Ishikawa (cell line): ENCODE measurements around the gene ADAMTS4.

Experiments used
- EP300 ChIP-seq: IDR thresholded peaks from 2 replicates; pipeline ENCODE4 v1.6.1; 2012; ENCODE audit warnings: borderline replicate concordance
- RAD21 ChIP-seq: IDR thresholded peaks from 2 replicates; pipeline ENCODE4 v1.6.1; 2012; ENCODE audit warnings: low read depth
- TAF1 ChIP-seq: IDR thresholded peaks from 2 replicates; pipeline ENCODE4 v1.6.1; 2012; ENCODE audit warnings: low read depth, mild to moderate bottlenecking
- YY1 ChIP-seq: IDR thresholded peaks from 2 replicates; pipeline ENCODE4 v1.6.1; 2012; ENCODE audit warnings: low read depth
- TF ChIP-seq, protein P1 (sequence below): IDR thresholded peaks from 2 replicates; pipeline ENCODE4 v1.6.1; 2012
- TF ChIP-seq, protein P2 (sequence below): IDR thresholded peaks from 2 replicates; pipeline ENCODE4 v1.6.1; 2012

DNA sequence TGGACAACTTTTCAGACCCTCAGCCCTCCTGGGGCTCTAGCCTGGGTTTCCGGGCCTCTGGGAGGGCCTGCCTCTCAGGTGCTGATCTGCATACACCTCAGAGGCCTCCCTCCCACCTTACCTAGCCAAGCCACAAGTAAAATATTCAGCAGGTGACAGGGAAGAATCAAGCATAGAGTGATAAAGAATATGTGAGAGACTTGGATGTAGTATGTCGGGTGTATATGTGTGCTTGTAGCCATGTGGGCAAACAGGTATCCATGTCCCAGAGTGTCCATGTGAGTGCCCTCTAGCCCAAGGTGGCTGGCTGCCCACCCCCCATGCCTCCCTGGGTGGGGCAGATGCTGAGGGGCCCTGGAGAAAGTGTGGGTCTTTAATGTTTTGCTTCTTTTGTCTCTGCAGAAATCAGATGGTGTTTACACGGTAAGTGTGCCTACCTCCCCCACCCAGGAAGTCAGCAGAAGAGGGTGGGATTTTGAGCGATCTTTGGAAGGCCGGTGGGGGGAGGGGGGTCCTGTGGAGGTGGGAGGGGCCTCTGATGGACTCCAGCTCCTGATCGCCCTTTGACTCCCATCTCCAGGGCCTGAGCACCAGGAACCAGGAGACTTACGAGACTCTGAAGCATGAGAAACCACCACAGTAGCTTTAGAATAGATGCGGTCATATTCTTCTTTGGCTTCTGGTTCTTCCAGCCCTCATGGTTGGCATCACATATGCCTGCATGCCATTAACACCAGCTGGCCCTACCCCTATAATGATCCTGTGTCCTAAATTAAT is 19.6 kb upstream of the ADAMTS4 start:
- TF ChIP-seq TAF1 (no peak), EP300 (no peak), RAD21 (no peak), YY1 (no peak)
- TF ChIP-seq, protein P1, sequence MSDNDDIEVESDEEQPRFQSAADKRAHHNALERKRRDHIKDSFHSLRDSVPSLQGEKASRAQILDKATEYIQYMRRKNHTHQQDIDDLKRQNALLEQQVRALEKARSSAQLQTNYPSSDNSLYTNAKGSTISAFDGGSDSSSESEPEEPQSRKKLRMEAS, result no peak
- TF ChIP-seq, protein P2, sequence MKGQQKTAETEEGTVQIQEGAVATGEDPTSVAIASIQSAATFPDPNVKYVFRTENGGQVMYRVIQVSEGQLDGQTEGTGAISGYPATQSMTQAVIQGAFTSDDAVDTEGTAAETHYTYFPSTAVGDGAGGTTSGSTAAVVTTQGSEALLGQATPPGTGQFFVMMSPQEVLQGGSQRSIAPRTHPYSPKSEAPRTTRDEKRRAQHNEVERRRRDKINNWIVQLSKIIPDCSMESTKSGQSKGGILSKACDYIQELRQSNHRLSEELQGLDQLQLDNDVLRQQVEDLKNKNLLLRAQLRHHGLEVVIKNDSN, result no peak
